GM12873 (cell line): ENCODE results near the gene TTC28.

Source experiments
- TF ChIP-seq, protein P1 (sequence below): IDR thresholded peaks from 2 replicates; pipeline ENCODE4 v1.5.1; 2012; ENCODE audit warnings: low read depth, mild to moderate bottlenecking, moderate library complexity, low read length, control low read depth; ENCODE audit not compliant: insufficient read depth; ENCODE audit errors: missing control alignments

TTC28 gene

DNA sequence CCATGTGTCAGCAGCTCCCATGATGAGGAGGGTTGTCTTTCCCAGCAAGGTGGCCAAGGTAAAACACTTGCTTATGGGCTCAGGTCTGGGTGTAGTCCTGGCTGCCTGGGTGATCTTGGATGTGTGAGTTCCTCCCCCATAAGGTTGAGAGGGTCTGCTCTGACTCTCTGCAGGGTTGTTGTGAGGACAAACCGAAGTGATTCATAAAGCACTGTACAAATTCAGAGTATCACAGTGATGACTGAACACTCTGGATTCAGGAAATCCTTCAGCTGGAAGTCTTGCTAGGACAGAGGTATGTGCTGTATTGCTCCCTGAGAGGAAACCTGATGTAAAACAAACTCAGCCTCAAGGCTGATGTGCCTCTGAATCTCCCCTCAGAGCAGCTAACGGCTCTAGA lies 539.7 kb downstream of the TTC28 start:
- TF ChIP-seq, protein P1, sequence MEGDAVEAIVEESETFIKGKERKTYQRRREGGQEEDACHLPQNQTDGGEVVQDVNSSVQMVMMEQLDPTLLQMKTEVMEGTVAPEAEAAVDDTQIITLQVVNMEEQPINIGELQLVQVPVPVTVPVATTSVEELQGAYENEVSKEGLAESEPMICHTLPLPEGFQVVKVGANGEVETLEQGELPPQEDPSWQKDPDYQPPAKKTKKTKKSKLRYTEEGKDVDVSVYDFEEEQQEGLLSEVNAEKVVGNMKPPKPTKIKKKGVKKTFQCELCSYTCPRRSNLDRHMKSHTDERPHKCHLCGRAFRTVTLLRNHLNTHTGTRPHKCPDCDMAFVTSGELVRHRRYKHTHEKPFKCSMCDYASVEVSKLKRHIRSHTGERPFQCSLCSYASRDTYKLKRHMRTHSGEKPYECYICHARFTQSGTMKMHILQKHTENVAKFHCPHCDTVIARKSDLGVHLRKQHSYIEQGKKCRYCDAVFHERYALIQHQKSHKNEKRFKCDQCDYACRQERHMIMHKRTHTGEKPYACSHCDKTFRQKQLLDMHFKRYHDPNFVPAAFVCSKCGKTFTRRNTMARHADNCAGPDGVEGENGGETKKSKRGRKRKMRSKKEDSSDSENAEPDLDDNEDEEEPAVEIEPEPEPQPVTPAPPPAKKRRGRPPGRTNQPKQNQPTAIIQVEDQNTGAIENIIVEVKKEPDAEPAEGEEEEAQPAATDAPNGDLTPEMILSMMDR, result no peak

DNA sequence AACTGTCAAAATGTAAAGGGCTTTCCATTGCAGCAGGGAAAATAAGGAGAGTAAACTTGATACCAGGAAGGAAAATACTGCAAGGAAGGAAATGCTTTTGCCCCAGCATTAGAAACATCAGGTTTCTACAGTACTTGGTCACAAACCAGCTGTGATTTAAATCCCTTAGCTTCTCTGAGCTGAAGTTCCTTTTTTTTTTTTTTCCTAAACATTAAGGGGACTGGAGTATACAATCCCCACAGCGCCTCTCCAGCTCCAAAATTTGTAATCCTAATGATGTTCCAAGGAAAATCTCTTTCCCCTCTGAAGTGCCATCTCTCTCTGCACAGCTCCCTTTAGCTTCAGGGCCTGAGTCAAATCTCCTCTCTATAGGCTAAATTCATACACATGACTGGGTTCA lies 540.1 kb downstream of the TTC28 start:
- TF ChIP-seq, protein P1, result no peak

DNA sequence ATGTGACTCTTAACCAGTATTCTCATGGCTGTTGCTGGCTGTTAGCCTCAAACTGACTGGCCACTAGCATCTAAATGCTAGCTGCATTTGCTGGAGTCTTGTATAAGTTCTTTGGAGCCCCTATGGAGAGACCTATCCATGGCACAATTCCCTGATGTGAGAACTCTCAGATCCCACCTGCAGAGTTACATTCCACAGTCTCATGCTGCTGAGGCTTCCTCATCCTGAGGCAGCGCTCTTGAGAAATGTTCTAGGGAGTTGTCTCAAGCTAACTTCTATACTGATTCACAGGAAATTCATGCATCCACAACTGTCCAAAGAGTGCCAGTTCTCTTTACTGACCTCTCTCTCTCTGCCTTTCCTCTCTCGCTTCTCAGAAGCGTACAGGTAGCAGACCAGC lies 542.6 kb downstream of the TTC28 start:
- TF ChIP-seq, protein P1, result no peak

DNA sequence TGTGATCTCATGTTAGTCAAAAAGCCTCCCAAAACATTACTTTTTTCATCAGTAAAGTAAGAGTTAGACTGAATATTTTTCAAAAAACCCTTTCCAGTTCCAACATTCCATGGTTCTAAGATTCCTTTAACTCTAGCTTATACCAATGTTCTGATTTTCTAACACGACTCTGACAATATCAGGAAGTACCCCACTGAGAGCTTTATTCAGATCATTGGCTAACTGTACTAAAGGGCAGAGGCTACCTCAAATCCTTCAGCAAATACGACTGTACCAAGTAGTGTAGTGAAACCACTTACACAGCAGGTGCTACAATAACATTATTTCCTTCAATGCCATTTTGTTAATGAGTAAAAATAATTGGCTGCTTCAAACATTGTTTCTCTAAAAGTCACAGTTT lies 547.2 kb downstream of the TTC28 start:
- TF ChIP-seq, protein P1, result no peak

DNA sequence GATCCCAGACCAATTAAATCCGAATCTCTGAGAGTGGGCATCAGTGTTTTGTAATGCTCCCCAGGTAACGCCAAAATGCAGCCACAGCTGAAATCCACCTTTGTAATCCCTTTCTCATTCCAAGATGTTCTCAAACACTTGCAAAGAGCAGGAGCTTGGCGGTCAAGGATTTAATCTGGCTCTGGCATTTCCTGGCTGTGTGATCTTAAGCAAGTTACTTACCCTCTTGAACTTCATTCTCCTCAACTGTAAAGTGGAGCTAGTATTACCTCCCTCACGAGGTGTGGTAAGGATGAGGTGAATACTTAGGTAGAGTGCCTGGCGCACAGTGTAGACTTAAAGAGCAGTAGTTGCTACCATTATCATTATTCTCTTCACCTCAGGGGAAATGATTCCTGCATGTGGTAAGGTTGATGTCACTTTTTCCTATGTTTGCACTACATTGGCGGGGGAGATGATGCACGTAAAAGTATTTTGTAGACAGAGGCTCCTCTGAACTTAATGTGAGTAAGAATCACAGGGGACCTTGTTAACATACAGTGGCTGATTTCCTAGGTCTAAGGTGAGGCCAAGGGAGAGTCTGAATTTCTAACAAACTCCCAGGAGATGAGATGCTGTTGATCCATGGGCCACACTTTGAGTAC lies 550.2 kb downstream of the TTC28 start:
- TF ChIP-seq, protein P1, result no peak

DNA sequence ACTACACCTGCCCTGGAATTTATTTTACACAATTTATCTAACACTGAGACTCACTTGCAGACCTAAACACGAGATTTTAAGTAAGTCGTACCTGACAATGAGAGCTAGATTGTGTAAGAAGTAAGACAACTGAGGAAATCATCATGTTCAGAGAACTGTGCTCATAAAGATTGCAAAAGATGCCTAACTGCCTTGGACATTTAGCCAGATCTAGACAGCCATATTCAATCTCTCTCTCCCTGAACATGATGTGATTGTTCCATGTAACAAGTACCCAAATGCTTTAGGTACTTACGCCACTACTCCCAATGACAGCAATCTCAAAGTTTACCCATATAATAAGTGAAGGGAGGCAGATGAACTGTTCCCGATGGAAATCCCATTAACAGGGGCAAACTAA lies 550.8 kb downstream of the TTC28 start:
- TF ChIP-seq, protein P1, result no peak

DNA sequence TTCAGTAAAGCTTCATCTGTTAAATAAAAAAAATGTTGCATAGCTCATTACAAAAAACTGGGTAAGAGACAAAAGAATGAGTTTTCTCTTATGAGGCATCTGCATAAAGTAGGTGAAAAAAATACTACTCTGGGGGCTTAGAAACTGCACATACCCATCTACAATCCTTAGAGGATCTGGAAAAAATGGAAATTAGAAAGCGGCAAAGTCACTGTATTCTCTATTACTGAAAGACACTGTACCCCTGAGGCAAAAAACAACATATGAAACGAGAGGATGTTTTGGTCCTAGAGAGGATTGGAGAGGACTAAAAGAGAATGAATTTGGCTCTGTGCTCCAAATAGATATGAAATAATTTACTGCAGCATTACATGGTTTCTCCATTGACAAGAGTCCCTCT lies 553.8 kb downstream of the TTC28 start:
- TF ChIP-seq, protein P1, result no peak
